HAP-1 (cell line): ENCODE data around the gene LRFN5.

Experiments used
- DNase-seq, 2 experiments: peaks; one replicate each; pipeline ENCODE4 v3.0.0-alpha.2; 2016 to 2020; ENCODE audit warnings: low spot score in 2 of 2
- H3K27me3 ChIP-seq: fragments of 250-450 bp; sonication (Bioruptor Pico); 2 replicates; pipeline ENCODE4 v1.5.1; 2020; ENCODE audit warnings: low read depth, mild to moderate bottlenecking, moderate library complexity
- H3K36me3 ChIP-seq: fragments of 250-450 bp; sonication (Bioruptor Pico); replicated peaks from 2 replicates; pipeline ENCODE4 v1.5.1; 2020; ENCODE audit warnings: mild to moderate bottlenecking
- H3K4me1 ChIP-seq: fragments of 250-450 bp; sonication (Bioruptor Pico); 2 replicates; pipeline ENCODE4 v1.5.1; 2020; ENCODE audit warnings: mild to moderate bottlenecking
- H3K4me3 ChIP-seq: fragments of 250-450 bp; sonication (Bioruptor Pico); 2 replicates; pipeline ENCODE4 v1.5.1; 2020; ENCODE audit warnings: mild to moderate bottlenecking, moderate library complexity
- H3K9me3 ChIP-seq: fragments of 250-450 bp; sonication (Bioruptor Pico); 2 replicates; pipeline ENCODE4 v1.5.1; 2020; ENCODE audit warnings: mild to moderate bottlenecking, moderate library complexity
- in situ Hi-C: fragments of 300-500 bp; cut with MboI; formaldehyde crosslinking; loops from 3 replicates; pipeline ENCODE4 v1.14.3; 2020; ENCODE audit warnings: low sequenced_read_pairs, inconsistent platforms, mixed read lengths

The LRFN5 gene

DNA sequence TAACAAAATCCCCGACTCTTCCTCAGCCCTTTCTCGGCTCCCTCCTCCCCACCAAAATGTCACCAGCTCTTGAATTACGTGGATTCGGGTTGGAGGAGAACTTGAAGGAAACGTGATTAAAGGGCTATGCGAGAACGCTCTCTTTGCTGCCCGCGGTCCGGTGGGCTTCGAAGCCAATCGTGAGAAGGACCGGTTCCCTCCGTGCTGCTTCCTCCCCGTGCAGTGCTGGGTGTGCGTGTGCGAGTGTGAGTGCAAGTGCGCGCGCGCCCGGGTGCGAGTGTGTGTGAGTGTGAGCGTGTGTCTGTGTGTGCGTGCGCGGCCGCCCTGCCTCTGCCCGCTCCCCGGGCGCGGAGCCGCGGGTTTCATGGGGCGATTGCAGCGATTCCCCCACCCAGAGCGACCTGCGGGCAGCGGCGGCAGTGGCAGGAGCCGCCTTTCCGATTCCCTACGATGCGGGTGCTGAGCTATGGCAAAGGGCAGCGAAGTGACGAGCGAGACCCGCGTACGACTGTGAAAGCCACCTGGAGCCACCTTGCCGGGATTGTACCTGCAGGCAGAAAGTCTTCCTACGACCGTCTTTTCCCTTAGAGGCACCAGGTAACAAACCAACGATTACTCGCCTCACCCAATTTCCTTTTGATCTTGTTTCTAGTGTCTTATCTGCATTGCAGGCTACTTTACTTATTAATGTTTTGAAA lies 1.4 kb downstream of the LRFN5 start:
- Histone ChIP-seq H3K4me1 (peaks cover 11% of the 10 kb centered on the region), H3K9me3 (no peaks in the 10 kb centered on the region), H3K27me3 (no peaks in the 10 kb centered on the region), H3K4me3 (peak overlapping the region; percentile 51), H3K36me3 (no peaks in the 10 kb centered on the region)
- DNase-seq = peak in 1 of 2 experiments; percentile 30
- in situ Hi-C loops = loop anchor here (25.0 kb wide), 1 partner anchor 1621 kb away; no protein-coding TSS in a partner anchor

DNA sequence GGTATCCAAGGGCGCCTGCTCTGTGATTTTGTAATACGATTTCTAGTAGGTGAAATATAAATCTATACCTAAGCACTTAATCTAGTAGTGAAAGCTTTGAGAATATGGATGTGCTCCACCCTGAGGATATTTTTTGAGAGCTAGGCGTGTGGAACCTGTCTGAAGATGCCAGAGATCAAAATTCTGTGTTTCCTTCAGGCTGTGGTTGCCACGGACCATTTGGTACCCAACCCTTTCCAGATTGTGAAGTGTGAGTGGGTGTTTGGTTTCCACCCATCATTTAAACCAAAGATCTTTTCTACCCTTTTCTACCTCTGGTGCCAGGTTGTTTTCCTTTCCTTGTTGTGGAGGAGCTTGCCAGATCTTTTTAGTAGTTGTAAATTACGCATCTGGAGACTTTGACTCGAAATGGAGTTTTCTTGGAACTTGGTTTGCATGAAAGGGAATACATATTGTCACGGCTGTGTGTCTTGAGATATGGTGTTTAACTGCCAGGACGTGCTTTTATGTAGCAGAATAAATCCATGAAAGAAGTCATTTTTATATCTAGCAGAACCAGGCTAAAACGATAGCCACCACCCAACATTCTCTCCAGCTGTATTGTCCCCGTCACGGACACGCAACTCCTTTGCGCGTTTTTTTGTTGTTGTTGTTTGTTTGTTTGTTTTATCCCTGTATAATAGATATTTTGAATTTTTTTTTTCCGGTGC lies 2.2 kb downstream of the LRFN5 start:
- Histone ChIP-seq H3K4me3 (peak overlapping the region; percentile 51), H3K36me3 (no peaks in the 10 kb centered on the region), H3K27me3 (no peaks in the 10 kb centered on the region), H3K9me3 (no peaks in the 10 kb centered on the region), H3K4me1 (peaks cover 11% of the 10 kb centered on the region)
- in situ Hi-C loops = loop anchor here (25.0 kb wide), 1 partner anchor 1622 kb away; no protein-coding TSS in a partner anchor
- DNase-seq = no peak

DNA sequence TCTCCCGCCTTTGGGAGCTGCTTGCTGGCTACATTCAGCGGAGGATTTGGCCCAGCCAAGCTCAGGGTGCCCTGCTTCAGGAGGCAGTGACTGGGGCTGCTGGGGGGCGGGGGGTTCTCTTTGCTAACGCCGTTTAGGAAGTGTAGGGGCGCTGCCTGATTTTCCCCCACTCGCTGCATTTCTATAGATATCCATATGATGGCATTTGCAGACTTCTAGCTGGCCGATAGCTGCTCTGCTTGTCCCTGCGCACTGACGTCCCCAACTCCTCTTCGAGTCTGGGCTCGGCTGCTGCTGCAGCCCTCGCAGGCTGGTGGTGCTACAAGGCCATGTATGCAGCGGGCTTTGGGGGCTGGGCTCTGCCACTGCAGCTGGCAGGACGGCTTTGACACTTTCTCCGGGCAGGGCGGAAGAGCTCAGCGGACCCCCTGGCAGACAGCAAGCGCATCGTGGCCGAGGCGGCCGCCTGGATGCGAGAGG lies 3.1 kb downstream of the LRFN5 start:
- in situ Hi-C loops = loop anchor here (25.0 kb wide), 1 partner anchor 1622 kb away; no protein-coding TSS in a partner anchor
- Histone ChIP-seq H3K9me3 (no peaks in the 10 kb centered on the region), H3K4me1 (peaks cover 11% of the 10 kb centered on the region), H3K4me3 (peak overlapping the region; percentile 51), H3K36me3 (no peaks in the 10 kb centered on the region), H3K27me3 (no peaks in the 10 kb centered on the region)
- DNase-seq = peak; percentile 69 to 87

DNA sequence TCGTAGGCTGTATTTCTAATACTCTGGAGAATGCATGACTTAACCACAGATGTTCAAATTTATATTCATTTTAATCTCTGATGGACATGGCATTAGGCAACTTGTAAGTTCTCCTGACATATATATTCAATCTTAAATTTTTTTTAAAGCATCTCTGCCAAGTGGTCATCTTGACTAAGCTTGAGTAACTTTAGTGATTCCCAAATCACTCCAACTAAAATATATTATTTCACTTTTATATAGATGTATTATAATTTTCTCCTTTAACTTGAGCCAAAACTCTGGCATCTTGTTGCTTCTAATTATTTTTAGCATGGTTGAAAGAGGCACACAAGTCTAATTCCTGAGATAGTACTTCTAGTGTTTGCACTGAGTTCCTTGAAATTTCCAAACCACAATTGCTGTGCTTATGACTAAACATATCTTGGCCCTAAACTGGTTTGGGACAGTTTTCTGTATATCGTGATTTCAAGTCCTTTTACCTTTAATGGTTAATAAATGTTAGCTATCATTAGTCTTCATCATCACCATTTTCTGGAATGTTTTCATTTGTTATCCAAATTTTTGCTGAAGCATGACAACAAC lies 8.4 kb downstream of the LRFN5 start:
- no peak overlapping the region for H3K4me3 ChIP-seq
- no peaks in the 10 kb centered on the region for H3K27me3 ChIP-seq
- in situ Hi-C loops = loop anchor here (25.0 kb wide), 1 partner anchor 1628 kb away; no protein-coding TSS in a partner anchor
- no peaks in the 10 kb centered on the region for H3K36me3 ChIP-seq
- H3K4me1 ChIP-seq = 0 out of 2 replicates have a peak, but pooled peaks cover 3% of the 10 kb centered on the region
- no peaks in the 10 kb centered on the region for H3K9me3 ChIP-seq
- DNase-seq = no peak

DNA sequence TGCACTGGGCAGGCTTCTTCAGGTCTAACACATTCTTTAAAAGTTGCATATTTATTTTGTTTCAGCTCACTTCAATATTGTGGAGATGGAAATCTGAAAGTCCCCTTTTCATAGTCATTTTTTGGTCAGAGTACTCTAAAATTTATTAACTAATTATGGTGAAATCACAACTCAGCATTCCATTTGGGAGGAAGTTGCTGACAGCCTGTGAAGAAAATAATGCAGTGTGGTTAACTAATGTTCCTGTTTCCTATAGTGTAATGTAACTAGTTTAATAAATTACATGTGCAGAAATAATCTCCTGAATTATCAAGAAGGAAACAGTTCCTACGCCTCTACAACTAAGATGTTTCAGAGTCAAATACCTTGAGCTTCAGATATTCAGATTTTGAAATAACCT lies 17.1 kb downstream of the LRFN5 start:
- Histone ChIP-seq H3K9me3 (no peaks in the 10 kb centered on the region), H3K4me3 (no peak overlapping the region), H3K36me3 (no peaks in the 10 kb centered on the region), H3K27me3 (no peaks in the 10 kb centered on the region), H3K4me1 (no peaks in the 10 kb centered on the region)
- no peak for DNase-seq
- in situ Hi-C loops = loop anchor here (25.0 kb wide), 1 partner anchor 1636 kb away; no protein-coding TSS in a partner anchor

DNA sequence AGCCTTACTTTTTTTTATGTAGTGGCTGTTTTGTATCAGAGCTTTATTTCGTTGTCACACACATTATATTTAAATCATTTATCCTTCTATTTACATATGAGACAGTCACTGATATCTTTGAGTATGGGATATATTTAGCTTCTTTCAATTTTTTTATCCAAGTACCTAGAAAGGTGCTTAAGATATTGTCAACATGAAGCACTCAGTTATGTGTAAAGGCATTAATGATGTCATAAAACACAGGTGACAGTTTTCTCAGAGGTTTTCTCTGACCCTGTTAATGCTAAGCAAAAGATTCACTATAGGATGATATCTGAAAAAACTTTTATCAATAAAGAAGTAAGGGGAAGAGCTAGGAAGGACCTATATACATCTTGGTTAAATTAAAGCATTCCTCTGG lies 23.2 kb downstream of the LRFN5 start:
- DNase-seq = no peak
- Histone ChIP-seq H3K9me3 (no peaks in the 10 kb centered on the region), H3K27me3 (no peaks in the 10 kb centered on the region), H3K4me1 (no peaks in the 10 kb centered on the region), H3K36me3 (no peaks in the 10 kb centered on the region), H3K4me3 (no peak overlapping the region)
- in situ Hi-C loops = no loop called here

GRCh38 chr14:41634286-41634685 lies 27.6 kb downstream of the LRFN5 start:
- Histone ChIP-seq H3K27me3 (no peaks in the 10 kb centered on the region), H3K9me3 (no peaks in the 10 kb centered on the region), H3K4me1 (no peaks in the 10 kb centered on the region), H3K36me3 (no peaks in the 10 kb centered on the region), H3K4me3 (no peak overlapping the region)
- no peak for DNase-seq
- in situ Hi-C loops = no loop called here

DNA sequence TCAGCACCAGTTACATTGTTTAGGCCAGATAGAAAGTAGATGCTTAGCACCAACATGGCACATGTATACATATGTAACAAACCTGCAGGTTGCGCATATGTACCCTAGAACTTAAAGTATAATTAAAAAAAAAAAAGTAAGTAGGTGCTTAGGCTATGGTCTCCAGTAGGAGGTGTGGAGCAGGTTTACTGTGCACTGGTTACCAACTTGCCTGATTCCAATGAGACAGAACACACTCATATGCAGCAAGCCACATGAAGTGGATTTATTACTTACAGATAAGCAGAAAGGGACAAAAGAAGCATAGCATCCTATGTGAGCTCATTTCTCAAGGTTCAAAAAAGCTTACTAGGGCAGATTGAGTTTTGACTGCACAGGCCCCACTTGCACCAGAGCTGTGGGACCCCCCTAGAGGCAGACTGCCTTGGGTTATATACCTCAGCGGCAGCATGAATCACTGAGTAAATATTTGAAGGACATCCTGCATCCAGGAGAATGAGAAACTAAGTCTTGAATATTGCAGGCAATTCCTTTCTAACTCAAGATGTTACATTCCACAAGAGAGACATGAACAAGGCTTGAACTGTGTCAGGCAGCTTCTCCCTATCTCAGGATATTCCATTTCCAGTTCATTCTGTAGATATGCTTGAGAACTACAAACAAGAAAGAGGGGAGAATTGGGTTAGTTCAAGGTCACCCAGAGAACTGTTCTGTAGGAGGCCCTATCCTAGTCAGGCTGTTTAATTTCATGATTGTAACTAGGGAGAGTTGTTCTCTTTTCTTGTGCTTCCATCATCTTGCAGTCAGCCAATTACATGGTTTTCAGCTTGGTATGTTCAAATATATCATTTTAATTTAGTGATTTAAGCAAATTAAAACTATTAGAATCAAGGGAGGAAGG lies 30.1 kb downstream of the LRFN5 start:
- Histone ChIP-seq H3K27me3 (no peaks in the 10 kb centered on the region), H3K4me1 (peaks cover under 1% of the 10 kb centered on the region; the same call in 1 of the 2 replicates), H3K36me3 (no peaks in the 10 kb centered on the region), H3K4me3 (no peak overlapping the region), H3K9me3 (no peaks in the 10 kb centered on the region)
- no peak for DNase-seq
- in situ Hi-C loops = no loop called here

GRCh38 chr14:41641690-41642089 lies 35.0 kb downstream of the LRFN5 start:
- DNase-seq = no peak
- H3K4me1 ChIP-seq = peaks cover 18% of the 10 kb centered on the region
- no peaks in the 10 kb centered on the region for H3K36me3 ChIP-seq
- no peak overlapping the region for H3K4me3 ChIP-seq
- no peaks in the 10 kb centered on the region for H3K27me3 ChIP-seq
- no peaks in the 10 kb centered on the region for H3K9me3 ChIP-seq
- in situ Hi-C loops = no loop called here

GRCh38 chr14:41642367-41642766 lies 35.7 kb downstream of the LRFN5 start:
- Histone ChIP-seq H3K4me3 (no peak overlapping the region), H3K27me3 (no peaks in the 10 kb centered on the region), H3K36me3 (no peaks in the 10 kb centered on the region), H3K4me1 (peaks cover 18% of the 10 kb centered on the region), H3K9me3 (no peaks in the 10 kb centered on the region)
- in situ Hi-C loops = no loop called here
- DNase-seq = peak; percentile 68 to 86

DNA sequence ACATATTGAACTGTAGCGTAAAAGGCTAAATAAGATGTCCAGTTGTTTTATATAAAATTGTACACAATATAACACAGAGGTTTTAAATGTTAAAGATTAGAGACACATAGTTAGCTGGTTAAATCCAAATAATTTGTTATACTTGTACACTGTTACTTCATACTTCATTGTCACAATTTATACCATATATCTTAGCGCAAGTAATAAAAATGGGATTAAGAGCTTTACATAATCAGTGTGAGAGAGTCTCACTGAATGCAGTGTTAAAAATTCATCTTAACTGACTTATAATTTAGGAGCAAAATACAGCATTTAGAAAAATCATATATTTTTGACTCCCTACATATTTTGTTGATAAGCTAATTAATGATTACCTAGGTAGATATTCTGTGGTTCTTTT lies 36.1 kb downstream of the LRFN5 start:
- no peaks in the 10 kb centered on the region for H3K36me3 ChIP-seq
- peaks cover 18% of the 10 kb centered on the region for H3K4me1 ChIP-seq
- H3K4me3 ChIP-seq = no peak overlapping the region
- in situ Hi-C loops = no loop called here
- peak in 1 of 2 experiments; percentile 64 for DNase-seq
- no peaks in the 10 kb centered on the region for H3K27me3 ChIP-seq
- H3K9me3 ChIP-seq = no peaks in the 10 kb centered on the region

DNA sequence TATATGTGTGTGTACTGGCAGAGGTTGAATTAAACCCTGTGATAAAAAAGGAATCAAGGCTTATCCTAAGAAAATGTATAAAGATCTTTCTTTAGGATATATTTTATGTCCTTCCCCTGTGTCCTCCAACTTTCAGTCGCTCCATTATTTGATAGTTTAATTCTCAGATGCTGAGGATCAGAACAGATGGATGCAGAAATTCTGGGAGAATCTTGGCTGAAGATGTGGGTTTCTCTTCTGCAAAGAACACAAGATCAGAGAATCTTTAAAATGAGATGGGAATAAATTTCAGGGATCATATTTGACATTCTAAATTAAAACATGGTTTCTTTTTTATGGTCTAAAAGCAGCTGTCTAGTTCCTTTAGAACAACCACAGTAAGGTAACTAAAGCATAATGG lies 37.9 kb downstream of the LRFN5 start:
- in situ Hi-C loops = no loop called here
- DNase-seq = no peak
- no peaks in the 10 kb centered on the region for H3K27me3 ChIP-seq
- no peak overlapping the region for H3K4me3 ChIP-seq
- H3K4me1 ChIP-seq = peaks cover 18% of the 10 kb centered on the region
- no peaks in the 10 kb centered on the region for H3K36me3 ChIP-seq
- no peaks in the 10 kb centered on the region for H3K9me3 ChIP-seq

GRCh38 chr14:41650802-41651201 lies 44.1 kb downstream of the LRFN5 start:
- Histone ChIP-seq H3K4me3 (no peak overlapping the region), H3K9me3 (no peaks in the 10 kb centered on the region), H3K36me3 (no peaks in the 10 kb centered on the region), H3K27me3 (no peaks in the 10 kb centered on the region), H3K4me1 (no peaks in the 10 kb centered on the region)
- DNase-seq = no peak
- in situ Hi-C loops = no loop called here
